ENCODE measurements around the gene TIAM1.

DNA sequence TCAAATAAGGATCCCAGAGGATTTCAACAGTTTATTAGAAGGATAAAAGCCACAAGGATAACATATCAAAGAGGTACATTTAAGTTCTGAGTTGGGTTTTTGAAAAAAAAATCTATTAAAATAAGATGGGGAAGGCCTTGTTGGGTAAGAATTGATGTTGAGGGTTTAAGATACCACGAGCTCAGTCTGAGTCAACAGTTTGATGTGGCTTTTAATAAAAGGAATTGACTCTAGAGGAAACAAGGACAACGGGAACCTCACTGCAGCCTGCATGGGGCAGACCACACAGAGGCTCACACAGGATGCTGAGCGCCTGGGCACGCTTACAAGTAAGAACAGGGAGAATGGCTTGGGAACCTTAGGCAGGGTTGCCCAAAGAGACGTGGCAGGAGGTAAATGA, 107.5 kb downstream of the TIAM1 start:
- TF ChIP-seq CTCF (IDR thresholded peaks at IDR 0.05) (no peak), EP300 (IDR thresholded peaks at IDR 0.05) (no peak)

Measured in stomach (tissue), 4 donors.